Measurements from ENCODE around the gene DNAH2.

Gene DNAH2

GRCh38 chr17:7830616-7831015, 113.1 kb downstream of the DNAH2 start:
- no peaks in the 10 kb centered on the region for H3K9me3 ChIP-seq
- no peaks in the 10 kb centered on the region for H3K27me3 ChIP-seq
- no peak for DNase-seq
- H3K36me3 ChIP-seq: no peaks in the 10 kb centered on the region
- no peak overlapping the region for H3K4me3 ChIP-seq (ENCODE audit: low read depth, low read length)
- no peak for TF ChIP-seq CTCF (IDR thresholded peaks at IDR 0.05; ENCODE audit: low read depth, low read length)
- peaks cover 4% of the 10 kb centered on the region for H3K4me1 ChIP-seq

GRCh38 chr17:7831233-7831632, 113.7 kb downstream of the DNAH2 start:
- Histone ChIP-seq H3K4me1 (peaks cover 4% of the 10 kb centered on the region), H3K36me3 (no peaks in the 10 kb centered on the region), H3K4me3 (ENCODE audit: low read depth, low read length) (no peak overlapping the region), H3K27me3 (no peaks in the 10 kb centered on the region), H3K9me3 (no peaks in the 10 kb centered on the region)
- no peak for DNase-seq
- TF ChIP-seq CTCF (IDR thresholded peaks at IDR 0.05; ENCODE audit: low read depth, low read length): no peak

GRCh38 chr17:7832431-7832830, 114.9 kb downstream of the DNAH2 start:
- Histone ChIP-seq H3K4me3 (ENCODE audit: low read depth, low read length) (no peak overlapping the region), H3K36me3 (no peaks in the 10 kb centered on the region), H3K4me1 (peaks cover 4% of the 10 kb centered on the region), H3K9me3 (no peaks in the 10 kb centered on the region), H3K27me3 (no peaks in the 10 kb centered on the region)
- no peak for TF ChIP-seq CTCF (IDR thresholded peaks at IDR 0.05; ENCODE audit: low read depth, low read length)
- no peak for DNase-seq

GRCh38 chr17:7833011-7833794, 115.7 kb downstream of the DNAH2 start:
- Histone ChIP-seq H3K27me3 (no peaks in the 10 kb centered on the region), H3K4me3 (ENCODE audit: low read depth, low read length) (peak overlapping the region; percentile 56), H3K36me3 (no peaks in the 10 kb centered on the region), H3K4me1 (peaks cover 4% of the 10 kb centered on the region), H3K9me3 (no peaks in the 10 kb centered on the region)
- no peak for DNase-seq
- TF ChIP-seq CTCF (IDR thresholded peaks at IDR 0.05; ENCODE audit: low read depth, low read length): no peak

GRCh38 chr17:7833795-7834541, 116.4 kb downstream of the DNAH2 start, which contains the start of gene KDM6B:
Gene KDM6B (plus strand): TSS chr17:7834217. CDS start chr17:7845555, 11,338 bp downstream.
- DNase-seq: peak; percentile 84
- TF ChIP-seq CTCF (IDR thresholded peaks at IDR 0.05; ENCODE audit: low read depth, low read length): no peak
- H3K36me3 ChIP-seq: no peaks in the 10 kb centered on the region
- no peaks in the 10 kb centered on the region for H3K27me3 ChIP-seq
- H3K4me3 ChIP-seq (ENCODE audit: low read depth, low read length): peak within 1 kb of the TSS; percentile 56
- peaks cover 6% of the 10 kb centered on the region for H3K4me1 ChIP-seq
- H3K9me3 ChIP-seq: no peaks in the 10 kb centered on the region

- H3K9me3 ChIP-seq: no peaks in the 10 kb centered on the region
- peak overlapping the region; percentile 56 for H3K4me3 ChIP-seq (ENCODE audit: low read depth, low read length)
- no peaks in the 10 kb centered on the region for H3K27me3 ChIP-seq
- TF ChIP-seq CTCF (IDR thresholded peaks at IDR 0.05; ENCODE audit: low read depth, low read length): no peak
- no peaks in the 10 kb centered on the region for H3K36me3 ChIP-seq
- H3K4me1 ChIP-seq: peaks cover 6% of the 10 kb centered on the region
- no peak for DNase-seq
Measured at GRCh38 chr17:7834542-7834956, 117.0 kb downstream of the DNAH2 start.

All from BE2C (cell line).